Chondrocyte (in vitro differentiated cells): ENCODE results near the gene DNM3. TPM values are rescaled to one million over a fixed set of nuclear protein-coding genes. Genes with fewer than 3 reads are reported as not detected.
"Not testable (repeated sequence)": the region's sequence is repeated elsewhere in the genome, so short reads cannot be mapped to it uniquely, and the experiment has no call there.

Source experiments
- DNase-seq: peaks from one replicate; pipeline ENCODE4 v3.0.0; 2021; ENCODE audit warnings: mixed read lengths, low spot score
- H3K27ac Mint-ChIP-seq: one replicate; pipeline ENCODE4 v1.8.0; 2021; ENCODE audit warnings: mild to moderate bottlenecking, moderate library complexity, mixed read lengths; ENCODE audit not compliant: unreplicated experiment
- H3K27me3 Mint-ChIP-seq: 2 replicates; pipeline ENCODE4 v1.8.0; 2021; ENCODE audit warnings: low read depth, mixed read lengths
- H3K36me3 Mint-ChIP-seq: 2 replicates; pipeline ENCODE4 v1.8.0; 2021; ENCODE audit warnings: low read depth, mixed read lengths
- H3K4me1 Mint-ChIP-seq: 2 replicates; pipeline ENCODE4 v1.8.0; 2021; ENCODE audit warnings: low read depth, mild to moderate bottlenecking, mixed read lengths
- H3K4me3 Mint-ChIP-seq: one replicate; pipeline ENCODE4 v1.8.0; 2021; ENCODE audit warnings: mild to moderate bottlenecking, moderate library complexity, mixed read lengths; ENCODE audit not compliant: unreplicated experiment
- H3K9me3 Mint-ChIP-seq: 2 replicates; pipeline ENCODE4 v1.8.0; 2021; ENCODE audit warnings: low read depth, mixed read lengths
- CTCF ChIP-seq: fragments of 200-600 bp; sonication (generic); IDR thresholded peaks from 2 replicates; pipeline ENCODE4 v1.5.0; 2021; ENCODE audit warnings: antibody characterized with exemption, mild to moderate bottlenecking, moderate library complexity
- total RNA-seq: library from RNA; stranded (reverse); gene quantifications from 3 replicates; pipeline ENCODE4 v1.2.1, GENCODE V29; 2021

The DNM3 gene
- total RNA-seq, 1 donor from 2014 or later: 12.4 TPM

GRCh38 chr1:172070055-172070454, 228.8 kb downstream of the DNM3 start:
- peak overlapping the region; percentile 80 for H3K27ac Mint-ChIP-seq
- peaks cover 1% of the 10 kb centered on the region for H3K36me3 Mint-ChIP-seq
- H3K27me3 Mint-ChIP-seq: no peaks in the 10 kb centered on the region
- no peaks in the 10 kb centered on the region for H3K9me3 Mint-ChIP-seq
- no peak for TF ChIP-seq CTCF
- peaks cover 31% of the 10 kb centered on the region for H3K4me1 Mint-ChIP-seq
- H3K4me3 Mint-ChIP-seq: no peak overlapping the region
- DNase-seq: no peak

- H3K9me3 Mint-ChIP-seq: no peaks in the 10 kb centered on the region
- H3K36me3 Mint-ChIP-seq: peaks cover 1% of the 10 kb centered on the region
- no peak for DNase-seq
- H3K27me3 Mint-ChIP-seq: no peaks in the 10 kb centered on the region
- peak overlapping the region; percentile 69 for H3K27ac Mint-ChIP-seq
- no peak for TF ChIP-seq CTCF
- H3K4me3 Mint-ChIP-seq: no peak overlapping the region
- H3K4me1 Mint-ChIP-seq: peaks cover 31% of the 10 kb centered on the region
Measured at GRCh38 chr1:172071746-172072145, 230.4 kb downstream of the DNM3 start.

GRCh38 chr1:172079859-172080258, 238.6 kb downstream of the DNM3 start:
- not testable (repeated sequence) for H3K9me3 Mint-ChIP-seq, H3K27me3 Mint-ChIP-seq, H3K27ac Mint-ChIP-seq, H3K4me3 Mint-ChIP-seq
- peaks cover 30% of the 10 kb centered on the region for H3K4me1 Mint-ChIP-seq
- peak; percentile 75 for DNase-seq
- peaks cover 11% of the 10 kb centered on the region for H3K36me3 Mint-ChIP-seq

GRCh38 chr1:172083191-172083590, 241.9 kb downstream of the DNM3 start:
- H3K27ac Mint-ChIP-seq: peak overlapping the region; percentile 67
- peaks cover 45% of the 10 kb centered on the region for H3K4me1 Mint-ChIP-seq
- DNase-seq: no peak
- H3K4me3 Mint-ChIP-seq: no peak overlapping the region
- H3K36me3 Mint-ChIP-seq: peaks cover 9% of the 10 kb centered on the region
- H3K9me3 Mint-ChIP-seq: peaks cover 6% of the 10 kb centered on the region
- TF ChIP-seq CTCF: no peak
- H3K27me3 Mint-ChIP-seq: no peaks in the 10 kb centered on the region

- Mint-ChIP-seq H3K27ac (peak overlapping the region; percentile 60), H3K9me3 (no peaks in the 10 kb centered on the region), H3K27me3 (no peaks in the 10 kb centered on the region), H3K36me3 (no peaks in the 10 kb centered on the region), H3K4me3 (no peak overlapping the region), H3K4me1 (peaks cover 46% of the 10 kb centered on the region)
- no peak for TF ChIP-seq CTCF
- no peak for DNase-seq
Measured at GRCh38 chr1:172084876-172085275, 243.6 kb downstream of the DNM3 start.

GRCh38 chr1:172085317-172085716, 244.0 kb downstream of the DNM3 start:
- no peaks in the 10 kb centered on the region for H3K36me3 Mint-ChIP-seq
- H3K9me3 Mint-ChIP-seq: no peaks in the 10 kb centered on the region
- no peaks in the 10 kb centered on the region for H3K27me3 Mint-ChIP-seq
- H3K4me1 Mint-ChIP-seq: peaks cover 51% of the 10 kb centered on the region
- H3K4me3 Mint-ChIP-seq: no peak overlapping the region
- no peak for TF ChIP-seq CTCF
- DNase-seq: no peak
- H3K27ac Mint-ChIP-seq: peak overlapping the region; percentile 13
